ENCODE data around the gene METTL15. TPM values are rescaled to one million over a fixed set of nuclear protein-coding genes. Genes with fewer than 3 reads are reported as not detected.

Gene METTL15
- total and polyA plus RNA-seq, 9 donors, result 4.1 to 14.9 (median 11.2) TPM

DNA sequence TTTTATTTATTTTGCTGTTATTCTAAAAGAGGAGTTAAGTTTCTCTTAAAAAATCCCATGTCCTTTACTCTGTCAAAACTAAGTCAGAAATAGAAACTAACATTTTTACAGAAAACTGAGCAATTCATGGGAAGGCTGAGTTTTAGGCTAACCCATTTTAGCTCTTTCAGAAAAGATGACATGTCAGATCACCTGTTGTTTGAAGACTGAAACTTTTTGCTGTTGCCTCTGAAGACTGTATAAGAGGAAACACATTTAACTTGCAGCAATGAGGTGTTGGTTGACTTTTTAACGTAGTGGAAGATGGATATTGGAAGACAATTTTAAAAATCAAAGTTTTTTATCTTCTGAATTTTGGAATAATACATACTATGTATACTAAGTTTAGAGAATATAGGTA is 115.4 kb downstream of the METTL15 start:
- H3K4me3 ChIP-seq, result no peak overlapping the region
- H3K9me3 ChIP-seq, result no peaks in the 10 kb centered on the region
- no peaks in the 10 kb centered on the region for H3K36me3 ChIP-seq
- TF ChIP-seq POLR2A (IDR thresholded peaks at IDR 0.05), result no peak
- TF ChIP-seq, protein P1, sequence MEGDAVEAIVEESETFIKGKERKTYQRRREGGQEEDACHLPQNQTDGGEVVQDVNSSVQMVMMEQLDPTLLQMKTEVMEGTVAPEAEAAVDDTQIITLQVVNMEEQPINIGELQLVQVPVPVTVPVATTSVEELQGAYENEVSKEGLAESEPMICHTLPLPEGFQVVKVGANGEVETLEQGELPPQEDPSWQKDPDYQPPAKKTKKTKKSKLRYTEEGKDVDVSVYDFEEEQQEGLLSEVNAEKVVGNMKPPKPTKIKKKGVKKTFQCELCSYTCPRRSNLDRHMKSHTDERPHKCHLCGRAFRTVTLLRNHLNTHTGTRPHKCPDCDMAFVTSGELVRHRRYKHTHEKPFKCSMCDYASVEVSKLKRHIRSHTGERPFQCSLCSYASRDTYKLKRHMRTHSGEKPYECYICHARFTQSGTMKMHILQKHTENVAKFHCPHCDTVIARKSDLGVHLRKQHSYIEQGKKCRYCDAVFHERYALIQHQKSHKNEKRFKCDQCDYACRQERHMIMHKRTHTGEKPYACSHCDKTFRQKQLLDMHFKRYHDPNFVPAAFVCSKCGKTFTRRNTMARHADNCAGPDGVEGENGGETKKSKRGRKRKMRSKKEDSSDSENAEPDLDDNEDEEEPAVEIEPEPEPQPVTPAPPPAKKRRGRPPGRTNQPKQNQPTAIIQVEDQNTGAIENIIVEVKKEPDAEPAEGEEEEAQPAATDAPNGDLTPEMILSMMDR (IDR thresholded peaks at IDR 0.05), result no peak
- no peak for TF ChIP-seq EP300 (IDR thresholded peaks at IDR 0.05)
- intact Hi-C loops (cut with DNase I), result no loop called here
- no peak overlapping the region for H3K27ac ChIP-seq
- no peaks in the 10 kb centered on the region for H3K27me3 ChIP-seq
- no peaks in the 10 kb centered on the region for H3K4me1 ChIP-seq (ENCODE audit: insufficient read depth)
- WGBS, 3 donors, result 86 to 94% (median 86%) methylated on average over 1 of the region's 1 CpG
- no peak for DNase-seq

DNA sequence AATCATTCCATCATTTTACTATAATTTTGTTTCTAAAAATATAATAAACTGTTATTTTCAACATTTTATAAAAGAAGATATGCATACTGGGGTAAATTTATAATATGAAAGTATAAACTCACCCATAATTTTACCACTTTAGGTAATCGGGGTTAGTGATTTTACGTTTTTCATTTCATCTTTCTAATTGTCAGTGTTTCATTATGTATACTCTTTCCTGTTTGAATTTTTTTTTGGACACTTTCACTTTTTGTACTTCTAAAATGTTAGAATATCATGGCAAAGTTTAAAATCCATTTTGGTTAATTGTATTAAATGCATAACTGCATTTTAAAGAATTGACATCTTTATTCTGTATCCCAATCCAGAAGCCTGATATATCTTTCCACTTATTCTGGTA is 115.8 kb downstream of the METTL15 start:
- intact Hi-C loops (cut with DNase I), result no loop called here
- 93 to 98% (median 94%) methylated on average over 2 of the region's 2 CpGs for WGBS, 3 donors
- Histone ChIP-seq H3K36me3 (no peaks in the 10 kb centered on the region), H3K27me3 (no peaks in the 10 kb centered on the region), H3K27ac (no peak overlapping the region), H3K4me1 (ENCODE audit: insufficient read depth) (no peaks in the 10 kb centered on the region), H3K9me3 (no peaks in the 10 kb centered on the region), H3K4me3 (no peak overlapping the region)
- no peak for DNase-seq
- TF ChIP-seq EP300 (IDR thresholded peaks at IDR 0.05), result no peak
- TF ChIP-seq, protein P1 (IDR thresholded peaks at IDR 0.05), result no peak
- no peak for TF ChIP-seq POLR2A (IDR thresholded peaks at IDR 0.05)

DNA sequence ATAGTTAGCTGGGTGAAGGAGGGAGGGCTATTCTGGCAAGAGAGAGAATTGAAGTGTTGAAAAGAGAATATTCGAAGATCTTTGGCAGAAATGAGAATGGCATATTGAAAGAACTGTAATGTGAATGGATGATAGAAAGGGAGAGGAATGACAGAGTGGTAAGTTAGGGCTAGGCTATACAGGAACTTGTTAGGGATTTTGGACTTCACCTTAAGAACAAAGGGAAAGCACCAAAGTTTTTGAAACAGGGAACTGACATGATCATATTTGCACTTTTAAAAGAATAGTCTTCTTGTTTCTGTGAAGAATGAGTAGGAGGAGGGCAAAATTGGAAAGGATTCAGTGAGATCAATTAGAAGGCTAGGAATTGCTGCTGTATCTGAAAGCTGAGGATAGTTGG is 119.3 kb downstream of the METTL15 start:
- WGBS, 3 donors, result 92 to 99% (median 94%) methylated on average over 1 of the region's 1 CpG
- no peak for DNase-seq
- intact Hi-C loops (cut with DNase I), result no loop called here
- Histone ChIP-seq H3K4me3 (no peak overlapping the region), H3K4me1 (ENCODE audit: insufficient read depth) (no peaks in the 10 kb centered on the region), H3K27ac (no peak overlapping the region), H3K9me3 (no peaks in the 10 kb centered on the region), H3K36me3 (no peaks in the 10 kb centered on the region), H3K27me3 (no peaks in the 10 kb centered on the region)
- TF ChIP-seq, protein P1 (IDR thresholded peaks at IDR 0.05), result no peak
- TF ChIP-seq EP300 (IDR thresholded peaks at IDR 0.05) (no peak), POLR2A (IDR thresholded peaks at IDR 0.05) (no peak)

DNA sequence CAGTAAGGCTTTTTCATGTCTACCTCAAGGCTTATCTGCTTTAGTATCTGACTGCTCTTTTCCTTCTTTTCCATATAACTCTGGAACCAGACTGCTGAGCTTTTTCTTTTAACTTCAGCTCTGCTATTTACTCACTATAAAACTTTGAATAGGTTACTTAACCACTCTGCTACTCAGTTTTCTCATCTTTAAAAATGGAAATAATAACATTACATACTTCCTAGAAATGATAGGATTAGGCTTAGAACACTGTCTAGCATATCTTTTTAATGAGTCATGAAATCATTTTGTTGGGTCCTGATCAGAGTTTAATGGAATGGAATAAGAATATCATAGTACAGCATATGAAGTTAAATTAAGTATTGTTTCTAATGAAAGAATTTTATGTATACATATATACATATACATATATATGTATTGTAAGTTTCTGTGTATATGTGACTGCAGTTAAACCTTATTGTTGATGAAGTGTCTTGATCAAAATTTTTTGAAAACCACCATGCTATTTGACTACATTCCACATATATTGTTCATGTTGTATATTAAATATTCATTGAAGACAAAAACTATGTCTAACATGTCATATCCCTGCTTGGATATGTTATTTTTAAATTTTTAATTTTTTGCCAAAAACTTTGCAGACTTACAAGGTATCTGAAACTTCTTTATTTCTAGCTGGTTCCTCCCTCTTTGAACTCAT is 120.2 kb downstream of the METTL15 start:
- TF ChIP-seq, protein P1 (IDR thresholded peaks at IDR 0.05), result no peak
- TF ChIP-seq POLR2A (IDR thresholded peaks at IDR 0.05) (no peak), EP300 (IDR thresholded peaks at IDR 0.05) (no peak)
- Histone ChIP-seq H3K9me3 (no peaks in the 10 kb centered on the region), H3K27ac (no peak overlapping the region), H3K27me3 (no peaks in the 10 kb centered on the region), H3K4me1 (ENCODE audit: insufficient read depth) (no peaks in the 10 kb centered on the region), H3K4me3 (no peak overlapping the region), H3K36me3 (no peaks in the 10 kb centered on the region)
- intact Hi-C loops (cut with DNase I), result no loop called here
- no peak for DNase-seq

Measured in ovary (tissue), 9 donors.